Measurements from ENCODE around the gene MAK.

DNA sequence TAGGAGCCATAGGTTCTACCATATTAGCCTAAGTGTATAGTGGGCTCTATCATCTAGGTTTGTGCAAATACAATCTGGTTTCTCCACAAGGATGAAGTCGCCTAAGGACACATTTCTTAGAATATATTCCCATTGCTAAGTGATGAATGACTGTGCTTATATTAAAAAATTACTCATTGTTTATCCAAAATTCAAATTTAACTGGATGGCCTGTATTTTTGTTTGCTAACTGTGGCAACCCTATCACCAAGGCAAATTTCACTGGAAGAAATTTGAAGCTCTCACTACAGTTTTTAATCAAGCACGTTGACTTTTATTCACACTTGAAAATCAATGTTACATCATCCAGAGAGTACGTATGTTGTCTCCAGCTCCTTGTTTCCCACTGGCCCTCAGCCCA lies 29.6 kb upstream of the MAK start:
- no peak for TF ChIP-seq POLR2A (IDR thresholded peaks at IDR 0.05)
- TF ChIP-seq, protein P1, sequence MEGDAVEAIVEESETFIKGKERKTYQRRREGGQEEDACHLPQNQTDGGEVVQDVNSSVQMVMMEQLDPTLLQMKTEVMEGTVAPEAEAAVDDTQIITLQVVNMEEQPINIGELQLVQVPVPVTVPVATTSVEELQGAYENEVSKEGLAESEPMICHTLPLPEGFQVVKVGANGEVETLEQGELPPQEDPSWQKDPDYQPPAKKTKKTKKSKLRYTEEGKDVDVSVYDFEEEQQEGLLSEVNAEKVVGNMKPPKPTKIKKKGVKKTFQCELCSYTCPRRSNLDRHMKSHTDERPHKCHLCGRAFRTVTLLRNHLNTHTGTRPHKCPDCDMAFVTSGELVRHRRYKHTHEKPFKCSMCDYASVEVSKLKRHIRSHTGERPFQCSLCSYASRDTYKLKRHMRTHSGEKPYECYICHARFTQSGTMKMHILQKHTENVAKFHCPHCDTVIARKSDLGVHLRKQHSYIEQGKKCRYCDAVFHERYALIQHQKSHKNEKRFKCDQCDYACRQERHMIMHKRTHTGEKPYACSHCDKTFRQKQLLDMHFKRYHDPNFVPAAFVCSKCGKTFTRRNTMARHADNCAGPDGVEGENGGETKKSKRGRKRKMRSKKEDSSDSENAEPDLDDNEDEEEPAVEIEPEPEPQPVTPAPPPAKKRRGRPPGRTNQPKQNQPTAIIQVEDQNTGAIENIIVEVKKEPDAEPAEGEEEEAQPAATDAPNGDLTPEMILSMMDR (IDR thresholded peaks at IDR 0.05 in 8 of 11, conservative IDR thresholded peaks at IDR 0.05 in 3 of 11) = no peak
